Hepatocyte (in vitro differentiated cells): ENCODE results near the gene LFNG.

ENCODE experiments used
- EZH2 ChIP-seq: fragments of 200-600 bp; sonication (generic); IDR thresholded peaks from 2 replicates; pipeline ENCODE4 v1.6.1; 2016; ENCODE audit warnings: antibody characterized with exemption, mild to moderate bottlenecking, borderline replicate concordance
- TF ChIP-seq, protein P1 (sequence below): fragments of 200-600 bp; sonication (generic); IDR thresholded peaks from 2 replicates; pipeline ENCODE4 v1.5.1; 2016; ENCODE audit warnings: antibody characterized with exemption, mild to moderate bottlenecking; ENCODE audit not compliant: poor library complexity

- TF ChIP-seq, protein P1, sequence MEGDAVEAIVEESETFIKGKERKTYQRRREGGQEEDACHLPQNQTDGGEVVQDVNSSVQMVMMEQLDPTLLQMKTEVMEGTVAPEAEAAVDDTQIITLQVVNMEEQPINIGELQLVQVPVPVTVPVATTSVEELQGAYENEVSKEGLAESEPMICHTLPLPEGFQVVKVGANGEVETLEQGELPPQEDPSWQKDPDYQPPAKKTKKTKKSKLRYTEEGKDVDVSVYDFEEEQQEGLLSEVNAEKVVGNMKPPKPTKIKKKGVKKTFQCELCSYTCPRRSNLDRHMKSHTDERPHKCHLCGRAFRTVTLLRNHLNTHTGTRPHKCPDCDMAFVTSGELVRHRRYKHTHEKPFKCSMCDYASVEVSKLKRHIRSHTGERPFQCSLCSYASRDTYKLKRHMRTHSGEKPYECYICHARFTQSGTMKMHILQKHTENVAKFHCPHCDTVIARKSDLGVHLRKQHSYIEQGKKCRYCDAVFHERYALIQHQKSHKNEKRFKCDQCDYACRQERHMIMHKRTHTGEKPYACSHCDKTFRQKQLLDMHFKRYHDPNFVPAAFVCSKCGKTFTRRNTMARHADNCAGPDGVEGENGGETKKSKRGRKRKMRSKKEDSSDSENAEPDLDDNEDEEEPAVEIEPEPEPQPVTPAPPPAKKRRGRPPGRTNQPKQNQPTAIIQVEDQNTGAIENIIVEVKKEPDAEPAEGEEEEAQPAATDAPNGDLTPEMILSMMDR: no peak
- no peak for TF ChIP-seq EZH2
Observed at GRCh38 chr7:2546776-2547586, 27.4 kb downstream of the LFNG start.
